ENCODE data around the gene GPR55. TPM values are rescaled to one million over a fixed set of nuclear protein-coding genes. Genes with fewer than 3 reads are reported as not detected.

GPR55 gene
- total RNA-seq (under 1 TPM in 4 of 9 donors, not detected in 5; 0.08 to 0.36 (median 0.20) TPM), polyA plus RNA-seq (under 1 TPM in 1 of 2 donors, not detected in 1; 0.03 TPM)
- long read RNA-seq, donor 1, result 0 reads
- long read RNA-seq, donor 2, result 0 reads
- long read RNA-seq, donor 3, result 0 reads

DNA sequence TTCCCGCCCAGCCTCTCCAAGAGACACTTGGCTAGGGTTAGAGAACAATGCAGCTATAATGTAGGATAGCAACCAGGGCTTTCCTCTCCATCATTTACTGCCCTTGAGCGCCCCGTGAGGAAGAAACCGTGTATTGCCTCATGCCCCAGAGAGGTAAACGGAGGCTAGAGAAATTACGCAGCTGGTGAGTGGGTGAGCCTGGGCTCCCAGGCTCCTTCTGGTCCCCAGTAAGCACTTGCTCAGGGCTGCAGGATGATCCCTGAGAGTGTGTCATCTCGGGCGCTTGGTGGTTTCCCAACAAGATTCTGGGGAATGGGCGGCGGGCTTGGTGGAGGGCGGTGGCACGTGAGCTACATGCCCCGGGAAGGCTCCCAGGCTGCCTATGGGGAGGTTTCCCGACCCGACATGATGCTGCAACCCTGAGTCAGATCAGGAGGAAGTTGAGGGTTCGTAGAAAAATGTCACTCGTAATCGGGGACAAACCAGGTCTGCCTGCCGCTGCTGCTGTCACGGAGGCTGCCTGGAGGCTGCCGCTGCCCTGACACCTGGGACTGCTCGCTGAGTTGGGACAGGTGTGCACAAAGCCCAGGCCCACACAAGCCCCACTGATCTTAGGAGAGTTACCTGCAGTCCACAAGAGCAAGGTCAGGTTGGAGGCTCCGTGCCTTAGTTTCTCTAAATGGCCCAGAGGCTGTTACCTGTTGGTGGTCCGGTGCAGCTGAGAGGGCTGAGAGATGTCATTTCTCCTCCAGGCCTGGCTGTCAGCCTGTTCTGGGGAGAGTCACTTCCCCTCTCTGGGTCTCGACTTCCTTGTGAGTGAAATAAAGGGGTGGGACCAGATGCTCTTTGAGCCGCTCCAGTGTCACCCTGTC, at the start of gene GPR55:
Gene GPR55, minus strand, starts transcription at position 773 of the 872 bp plus-strand sequence. CDS start 14,280 bp downstream, outside the sequence.
- intact Hi-C loops (cut with DNase I), result no loop called here
- H3K4me3 ChIP-seq, result peak within 1 kb of the TSS in 1 of 12 donors; percentile 39
- no peak within 1 kb of the TSS for H3K27ac ChIP-seq
- TF ChIP-seq, protein P1, sequence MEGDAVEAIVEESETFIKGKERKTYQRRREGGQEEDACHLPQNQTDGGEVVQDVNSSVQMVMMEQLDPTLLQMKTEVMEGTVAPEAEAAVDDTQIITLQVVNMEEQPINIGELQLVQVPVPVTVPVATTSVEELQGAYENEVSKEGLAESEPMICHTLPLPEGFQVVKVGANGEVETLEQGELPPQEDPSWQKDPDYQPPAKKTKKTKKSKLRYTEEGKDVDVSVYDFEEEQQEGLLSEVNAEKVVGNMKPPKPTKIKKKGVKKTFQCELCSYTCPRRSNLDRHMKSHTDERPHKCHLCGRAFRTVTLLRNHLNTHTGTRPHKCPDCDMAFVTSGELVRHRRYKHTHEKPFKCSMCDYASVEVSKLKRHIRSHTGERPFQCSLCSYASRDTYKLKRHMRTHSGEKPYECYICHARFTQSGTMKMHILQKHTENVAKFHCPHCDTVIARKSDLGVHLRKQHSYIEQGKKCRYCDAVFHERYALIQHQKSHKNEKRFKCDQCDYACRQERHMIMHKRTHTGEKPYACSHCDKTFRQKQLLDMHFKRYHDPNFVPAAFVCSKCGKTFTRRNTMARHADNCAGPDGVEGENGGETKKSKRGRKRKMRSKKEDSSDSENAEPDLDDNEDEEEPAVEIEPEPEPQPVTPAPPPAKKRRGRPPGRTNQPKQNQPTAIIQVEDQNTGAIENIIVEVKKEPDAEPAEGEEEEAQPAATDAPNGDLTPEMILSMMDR (IDR thresholded peaks at IDR 0.05), result peak in 4 of 12 donors; percentile 10 to 19 (median 14)
- TF ChIP-seq POLR2A (IDR thresholded peaks at IDR 0.05), result no peak
- H3K9me3 ChIP-seq, result no peaks in the 10 kb centered on the region
- DNase-seq (peak in 2 of 5 donors; percentile 15 to 32), ATAC-seq (peak in 1 of 4 donors; percentile 35)
- peaks cover 0 to 8% (median 0%) of the 10 kb centered on the region in 9 donors for H3K27me3 ChIP-seq
- H3K36me3 ChIP-seq, result no peaks in the 10 kb centered on the region
- H3K4me1 ChIP-seq, result peaks cover 0 to 10% (median 0%) of the 10 kb centered on the region in 12 donors
- 58 to 78% (median 70%) methylated on average over 10 to 26 of the region's 26 CpGs for WGBS, 4 donors

DNA sequence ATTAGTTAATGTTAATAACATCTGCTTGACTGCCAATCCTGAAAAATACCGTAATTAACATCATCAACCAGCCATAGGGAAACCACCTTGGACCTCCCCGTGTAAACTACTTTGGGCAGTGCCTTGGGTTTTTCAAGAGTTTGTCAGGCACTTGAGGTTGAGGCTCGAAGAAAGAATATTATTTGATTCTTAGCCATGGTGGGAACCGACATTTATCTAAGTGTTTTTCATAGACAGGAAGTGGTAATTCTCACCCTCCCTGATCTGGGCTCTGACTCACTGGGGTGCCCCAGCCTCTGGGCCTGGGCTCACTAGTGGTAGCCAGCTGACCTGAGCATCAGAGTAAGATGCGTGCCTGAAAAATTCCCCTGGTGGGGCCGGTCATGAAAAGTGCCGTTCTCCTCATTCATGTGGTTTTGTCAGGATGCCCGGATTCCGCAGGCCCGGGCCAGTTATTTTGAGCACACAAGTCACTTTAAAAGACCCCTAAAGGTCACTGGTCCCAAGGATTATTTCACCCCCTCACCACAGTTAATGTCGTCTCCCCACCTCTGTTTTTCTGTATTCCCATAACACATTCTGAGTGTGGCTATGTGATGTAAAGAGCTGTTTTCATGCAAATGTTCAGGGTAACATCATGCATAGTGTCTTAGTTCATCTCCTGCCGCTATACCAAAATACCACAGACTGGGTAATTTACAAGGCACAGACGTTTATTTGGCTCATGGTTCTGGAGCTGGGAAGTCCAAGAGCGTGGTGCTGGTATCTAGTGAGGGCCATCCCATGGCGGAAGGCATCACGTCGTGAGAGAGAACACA, 49.3 kb upstream of the GPR55 start:
- no peak for TF ChIP-seq POLR2A (IDR thresholded peaks at IDR 0.05)
- TF ChIP-seq, protein P1 (IDR thresholded peaks at IDR 0.05), result no peak
- intact Hi-C loops (cut with DNase I), result no loop called here
- H3K9me3 ChIP-seq, result no peaks in the 10 kb centered on the region
- no peak for DNase-seq
- H3K27me3 ChIP-seq, result peaks cover 0 to 3% (median 0%) of the 10 kb centered on the region in 9 donors
- H3K27ac ChIP-seq, result no peak overlapping the region
- peaks cover 0 to 5% (median 0%) of the 10 kb centered on the region in 12 donors for H3K4me1 ChIP-seq
- no peak overlapping the region for H3K4me3 ChIP-seq
- ATAC-seq, result no peak
- 86 to 90% (median 88%) methylated on average over 17 of the region's 17 CpGs for WGBS, 4 donors
- no peaks in the 10 kb centered on the region for H3K36me3 ChIP-seq

- H3K4me3 ChIP-seq, result no peak overlapping the region
- intact Hi-C loops (cut with DNase I), result no loop called here
- peaks cover 0 to 5% (median 0%) of the 10 kb centered on the region in 12 donors for H3K4me1 ChIP-seq
- H3K27me3 ChIP-seq, result peaks cover 0 to 3% (median 0%) of the 10 kb centered on the region in 9 donors
- no peaks in the 10 kb centered on the region for H3K36me3 ChIP-seq
- ATAC-seq, result no peak
- WGBS, 4 donors, result 72 to 86% (median 79%) methylated on average over 5 of the region's 5 CpGs
- H3K27ac ChIP-seq, result no peak overlapping the region
- no peak for DNase-seq
- TF ChIP-seq, protein P1 (IDR thresholded peaks at IDR 0.05), result no peak
- TF ChIP-seq POLR2A (IDR thresholded peaks at IDR 0.05), result no peak
- no peaks in the 10 kb centered on the region for H3K9me3 ChIP-seq
These were observed 47.0 kb upstream of the GPR55 start for GRCh38 chr2:230972046-230972445.
